ENCODE data around the gene KCNJ6. TPM values are rescaled to one million over a fixed set of nuclear protein-coding genes. Genes with fewer than 3 reads are reported as not detected.

Gene KCNJ6
- total RNA-seq, 1 donor from 2014 or later: not detected

DNA sequence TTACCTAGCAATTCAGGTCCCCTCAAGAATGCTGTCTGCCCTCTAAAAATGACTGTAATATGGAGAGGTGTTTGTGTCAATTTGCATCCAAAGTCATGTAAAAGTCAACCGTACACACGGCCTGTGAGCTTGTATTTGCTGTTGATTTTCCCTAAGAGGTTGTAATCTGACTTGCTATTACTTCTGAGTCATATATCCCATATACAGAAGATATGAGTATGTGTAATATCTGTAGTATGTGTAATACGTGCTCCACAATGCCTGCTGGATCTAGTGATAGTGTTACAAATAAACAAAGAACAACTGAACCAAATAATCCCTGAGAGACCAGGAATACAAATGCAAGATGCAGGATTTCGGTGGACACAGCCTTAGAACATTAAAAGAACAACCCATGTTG, 1.4 kb upstream of the KCNJ6 start:
- intact Hi-C loops (cut with DNase I): no loop called here
- peaks cover 12% of the 10 kb centered on the region for H3K4me1 ChIP-seq
- TF ChIP-seq POLR2AphosphoS5 (IDR thresholded peaks at IDR 0.05; ENCODE audit: insufficient read depth in 1 of 2, low read depth in 1 of 2): no peak
- H3K36me3 ChIP-seq: no peaks in the 10 kb centered on the region
- no peak overlapping the region for H3K4me3 ChIP-seq
- H3K27ac ChIP-seq: no peak overlapping the region
- DNase-seq (ENCODE audit: extremely low spot score in 2 of 2): no peak
- H3K27me3 ChIP-seq: peaks cover 8% of the 10 kb centered on the region
- H3K9me3 ChIP-seq: no peaks in the 10 kb centered on the region

DNA sequence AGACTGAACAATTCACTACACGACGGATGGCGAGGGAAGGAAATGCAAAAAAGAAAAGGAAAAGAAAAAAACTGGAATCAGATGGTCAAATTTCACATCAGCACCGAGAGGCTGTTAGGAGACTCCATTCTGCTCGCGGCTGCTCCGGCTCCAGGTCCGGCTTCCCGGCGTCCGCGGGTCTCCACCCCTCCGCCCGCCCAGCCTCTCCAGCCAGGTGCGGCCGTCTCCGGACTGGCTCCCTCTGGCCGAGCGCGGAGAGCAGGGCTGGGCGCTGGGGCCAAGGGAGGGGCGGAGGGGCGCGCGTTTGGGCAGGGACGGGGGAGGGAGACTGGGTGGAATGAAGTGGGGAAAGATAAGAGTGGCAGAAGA, 332 bp downstream of the KCNJ6 start:
- H3K27me3 ChIP-seq: peaks cover 8% of the 10 kb centered on the region
- intact Hi-C loops (cut with DNase I): no loop called here
- H3K4me1 ChIP-seq: peaks cover 12% of the 10 kb centered on the region
- no peak overlapping the region for H3K27ac ChIP-seq
- H3K36me3 ChIP-seq: no peaks in the 10 kb centered on the region
- no peak for DNase-seq (ENCODE audit: extremely low spot score in 2 of 2)
- TF ChIP-seq POLR2A (IDR thresholded peaks at IDR 0.05): no peak
- TF ChIP-seq, protein P1, sequence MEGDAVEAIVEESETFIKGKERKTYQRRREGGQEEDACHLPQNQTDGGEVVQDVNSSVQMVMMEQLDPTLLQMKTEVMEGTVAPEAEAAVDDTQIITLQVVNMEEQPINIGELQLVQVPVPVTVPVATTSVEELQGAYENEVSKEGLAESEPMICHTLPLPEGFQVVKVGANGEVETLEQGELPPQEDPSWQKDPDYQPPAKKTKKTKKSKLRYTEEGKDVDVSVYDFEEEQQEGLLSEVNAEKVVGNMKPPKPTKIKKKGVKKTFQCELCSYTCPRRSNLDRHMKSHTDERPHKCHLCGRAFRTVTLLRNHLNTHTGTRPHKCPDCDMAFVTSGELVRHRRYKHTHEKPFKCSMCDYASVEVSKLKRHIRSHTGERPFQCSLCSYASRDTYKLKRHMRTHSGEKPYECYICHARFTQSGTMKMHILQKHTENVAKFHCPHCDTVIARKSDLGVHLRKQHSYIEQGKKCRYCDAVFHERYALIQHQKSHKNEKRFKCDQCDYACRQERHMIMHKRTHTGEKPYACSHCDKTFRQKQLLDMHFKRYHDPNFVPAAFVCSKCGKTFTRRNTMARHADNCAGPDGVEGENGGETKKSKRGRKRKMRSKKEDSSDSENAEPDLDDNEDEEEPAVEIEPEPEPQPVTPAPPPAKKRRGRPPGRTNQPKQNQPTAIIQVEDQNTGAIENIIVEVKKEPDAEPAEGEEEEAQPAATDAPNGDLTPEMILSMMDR (IDR thresholded peaks at IDR 0.05): no peak
- TF ChIP-seq POLR2AphosphoS5 (IDR thresholded peaks at IDR 0.05; ENCODE audit: insufficient read depth in 1 of 2, low read depth in 1 of 2): no peak
- no peak overlapping the region for H3K4me3 ChIP-seq
- H3K9me3 ChIP-seq: no peaks in the 10 kb centered on the region

DNA sequence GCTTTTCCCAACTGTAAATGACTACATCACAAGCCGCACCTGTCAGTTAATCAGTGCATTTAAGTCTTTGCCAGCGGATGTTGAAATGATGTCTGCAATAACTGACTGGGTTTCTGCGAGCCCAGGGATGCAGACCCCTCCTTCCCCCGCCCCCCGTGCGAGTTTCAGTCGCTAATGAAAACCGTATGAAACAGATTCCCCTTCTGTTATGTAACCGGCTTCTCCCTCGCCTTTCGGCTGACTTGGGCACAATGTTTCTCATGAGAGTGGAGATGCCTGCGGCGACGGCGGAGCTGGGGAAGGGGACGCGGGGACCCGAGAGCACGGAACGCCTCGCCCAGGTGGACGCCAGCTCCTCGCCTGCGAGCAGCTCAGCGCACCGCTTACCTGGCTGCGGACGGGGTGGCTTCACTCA, 753 bp downstream of the KCNJ6 start:
- H3K27me3 ChIP-seq: peaks cover 8% of the 10 kb centered on the region
- no peak for DNase-seq (ENCODE audit: extremely low spot score in 2 of 2)
- TF ChIP-seq POLR2A (IDR thresholded peaks at IDR 0.05): no peak
- TF ChIP-seq, protein P1 (IDR thresholded peaks at IDR 0.05): no peak
- no peaks in the 10 kb centered on the region for H3K36me3 ChIP-seq
- no peak overlapping the region for H3K4me3 ChIP-seq
- H3K27ac ChIP-seq: no peak overlapping the region
- no peaks in the 10 kb centered on the region for H3K9me3 ChIP-seq
- peaks cover 12% of the 10 kb centered on the region for H3K4me1 ChIP-seq
- intact Hi-C loops (cut with DNase I): no loop called here

DNA sequence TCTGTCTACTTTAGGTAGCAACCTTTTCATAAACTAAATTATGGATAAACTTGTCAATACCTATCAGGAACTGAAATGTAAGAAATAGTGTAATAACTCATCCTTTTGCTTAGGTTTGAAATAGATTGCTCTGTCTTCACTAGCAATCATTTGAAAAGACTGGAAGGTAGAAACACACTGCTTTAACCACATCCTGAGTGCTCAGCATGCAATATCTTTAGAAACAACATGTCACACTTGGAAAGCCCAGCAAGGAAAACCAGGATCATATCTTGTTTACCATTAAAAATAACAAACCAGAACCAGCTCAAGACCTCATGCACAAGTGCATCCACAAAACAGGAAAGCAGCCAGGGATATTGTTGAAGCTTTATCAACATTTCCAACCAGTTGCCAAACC, 3.6 kb downstream of the KCNJ6 start:
- Histone ChIP-seq H3K27me3 (peaks cover 8% of the 10 kb centered on the region), H3K4me1 (peaks cover 12% of the 10 kb centered on the region), H3K36me3 (no peaks in the 10 kb centered on the region), H3K9me3 (no peaks in the 10 kb centered on the region), H3K27ac (no peak overlapping the region), H3K4me3 (no peak overlapping the region)
- intact Hi-C loops (cut with DNase I): no loop called here
- DNase-seq (ENCODE audit: extremely low spot score in 2 of 2): no peak
- TF ChIP-seq POLR2A (IDR thresholded peaks at IDR 0.05) (no peak), POLR2AphosphoS5 (IDR thresholded peaks at IDR 0.05; ENCODE audit: insufficient read depth in 1 of 2, low read depth in 1 of 2) (no peak)
- TF ChIP-seq, protein P1 (IDR thresholded peaks at IDR 0.05): no peak

DNA sequence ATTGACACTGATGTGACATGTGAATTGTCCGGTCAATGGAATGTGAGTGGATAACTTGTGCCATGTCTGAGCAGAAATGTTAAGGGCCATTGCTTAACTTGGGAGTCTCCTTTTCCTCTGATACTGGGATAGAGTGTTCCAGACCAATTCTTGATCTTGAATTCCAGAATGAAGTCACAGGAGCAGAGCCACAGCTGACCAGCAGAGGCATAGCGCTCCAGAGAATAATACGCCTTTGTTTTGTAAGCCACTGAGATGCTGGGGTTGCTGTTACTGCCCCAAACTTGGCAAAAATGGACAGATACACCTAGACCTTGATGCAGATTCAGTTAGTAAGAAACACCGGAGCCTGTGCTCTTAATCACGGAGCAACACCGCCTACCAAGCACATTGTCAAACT, 6.3 kb downstream of the KCNJ6 start:
- H3K27me3 ChIP-seq: peaks cover 5% of the 10 kb centered on the region
- TF ChIP-seq, protein P1 (IDR thresholded peaks at IDR 0.05): no peak
- no peak for TF ChIP-seq POLR2AphosphoS5 (IDR thresholded peaks at IDR 0.05; ENCODE audit: insufficient read depth in 1 of 2, low read depth in 1 of 2)
- H3K27ac ChIP-seq: no peak overlapping the region
- DNase-seq (ENCODE audit: extremely low spot score in 2 of 2): no peak
- H3K4me1 ChIP-seq: no peaks in the 10 kb centered on the region
- no peaks in the 10 kb centered on the region for H3K9me3 ChIP-seq
- H3K36me3 ChIP-seq: no peaks in the 10 kb centered on the region
- no peak overlapping the region for H3K4me3 ChIP-seq
- intact Hi-C loops (cut with DNase I): no loop called here

DNA sequence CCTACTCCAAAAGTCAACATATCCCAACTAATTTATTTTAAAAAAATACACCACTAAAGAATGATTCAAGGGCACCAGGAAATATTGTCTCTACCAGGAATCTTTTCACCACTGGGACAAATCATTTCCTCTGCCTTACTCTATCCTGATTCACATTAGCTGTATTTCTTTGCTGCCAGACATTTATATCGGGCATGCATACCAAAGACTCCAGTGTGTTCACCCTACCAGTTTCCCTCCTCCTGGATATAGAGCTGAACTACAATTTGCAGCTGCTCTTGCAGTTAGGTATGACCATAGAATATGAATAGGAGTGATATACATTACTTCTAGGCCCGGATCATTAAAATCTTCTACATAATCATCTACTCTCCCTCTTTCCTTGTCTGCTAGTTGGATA, 7.6 kb downstream of the KCNJ6 start:
- H3K27ac ChIP-seq: no peak overlapping the region
- TF ChIP-seq POLR2A (IDR thresholded peaks at IDR 0.05) (no peak), POLR2AphosphoS5 (IDR thresholded peaks at IDR 0.05; ENCODE audit: insufficient read depth in 1 of 2, low read depth in 1 of 2) (no peak)
- TF ChIP-seq, protein P1 (IDR thresholded peaks at IDR 0.05): no peak
- DNase-seq (ENCODE audit: extremely low spot score in 2 of 2): no peak
- H3K9me3 ChIP-seq: no peaks in the 10 kb centered on the region
- H3K36me3 ChIP-seq: no peaks in the 10 kb centered on the region
- intact Hi-C loops (cut with DNase I): no loop called here
- no peaks in the 10 kb centered on the region for H3K4me1 ChIP-seq
- H3K27me3 ChIP-seq: no peaks in the 10 kb centered on the region
- no peak overlapping the region for H3K4me3 ChIP-seq
